IMR-90 (cell line): ENCODE results near the gene BLMH. TPM values are rescaled to one million over a fixed set of nuclear protein-coding genes. Genes with fewer than 3 reads are reported as not detected.

Experiments
- ATAC-seq: fragments of 200-7000 bp; cut with Tn5 transposase; 2 replicates; pipeline ENCODE4 v1.9.1; 2020; ENCODE audit warnings: low read depth, mild to moderate bottlenecking, moderate library complexity
- BruUV-seq: library from RNA; stranded (reverse); fragments of 400-500 nt; replicated peaks from 2 replicates; lab custom pipeline; 2021; lab: Mats Ljungman, UMichigan
- CTCF ChIA-PET: fragments of 300-600 bp; formaldehyde crosslinking; extraction: SDS; loops from one replicate; lab custom pipeline; 2021; ENCODE audit warnings: antibody characterized with exemption; lab: Yijun Ruan, JAX
- POLR2A ChIA-PET: fragments of 300-600 bp; sonication (Branson Sonifier 250); formaldehyde crosslinking; loops from one replicate; lab custom pipeline; 2022; ENCODE audit warnings: antibody characterized with exemption; ENCODE audit not compliant: unreplicated experiment; lab: Charles Lee
- DNase-seq: peaks from one replicate; pipeline ENCODE4 v3.0.0; 2013
- H2AFZ ChIP-seq: replicated peaks from 2 replicates; pipeline ENCODE3; 2013; ENCODE audit warnings: low read length, mild to moderate bottlenecking; ENCODE audit not compliant: poor library complexity
- H2AK5ac ChIP-seq: 2 replicates; pipeline ENCODE4 v1.6.1; 2013; ENCODE audit warnings: low read depth, low read length, inconsistent platforms
- H2AK9ac ChIP-seq: replicated peaks from 2 replicates; pipeline ENCODE3; 2013; ENCODE audit warnings: mild to moderate bottlenecking, low read depth, low read length, moderate library complexity; ENCODE audit not compliant: poor library complexity
- H2BK120ac ChIP-seq: 2 replicates; pipeline ENCODE4 v1.6.1; 2013; ENCODE audit warnings: low read depth, low read length, inconsistent platforms
- H2BK15ac ChIP-seq: 3 replicates; pipeline ENCODE4 v1.6.1; 2013; ENCODE audit warnings: low read depth, low read length, inconsistent platforms
- H2BK20ac ChIP-seq: 2 replicates; pipeline ENCODE4 v1.6.1; 2013; ENCODE audit warnings: low read depth, mild to moderate bottlenecking, inconsistent platforms, low read length, moderate library complexity
- H2BK5ac ChIP-seq: 2 replicates; pipeline ENCODE4 v1.6.1; 2013; ENCODE audit warnings: mild to moderate bottlenecking, low read depth, low read length, inconsistent platforms; ENCODE audit not compliant: poor library complexity, severe bottlenecking
- H3K14ac ChIP-seq: replicated peaks from 2 replicates; pipeline ENCODE4 v1.6.1; 2013; ENCODE audit warnings: low read depth, low read length, inconsistent platforms
- H3K18ac ChIP-seq: 2 replicates; pipeline ENCODE4 v1.6.1; 2013; ENCODE audit warnings: low read depth, low read length, control low read depth
- H3K23ac ChIP-seq: 2 replicates; pipeline ENCODE4 v1.6.1; 2013; ENCODE audit warnings: low read depth, low read length, inconsistent platforms
- H3K27ac ChIP-seq: 2 replicates; pipeline ENCODE4 v1.5.1; 2013; ENCODE audit warnings: mild to moderate bottlenecking, control low read depth, low read length; ENCODE audit not compliant: insufficient read depth
- H3K27me3 ChIP-seq: 2 replicates; pipeline ENCODE4 v1.6.1; 2013; ENCODE audit warnings: low read length; ENCODE audit not compliant: control insufficient read depth, insufficient read depth
- H3K36me3 ChIP-seq: 2 replicates; pipeline ENCODE4 v1.6.1; 2013; ENCODE audit warnings: low read length, mixed read lengths; ENCODE audit not compliant: control insufficient read depth, insufficient read depth
- H3K4ac ChIP-seq: 2 replicates; pipeline ENCODE4 v1.6.1; 2013; ENCODE audit warnings: low read depth, low read length, inconsistent platforms
- H3K4me1 ChIP-seq: 2 replicates; pipeline ENCODE4 v1.6.1; 2013; ENCODE audit warnings: low read length, mixed read lengths; ENCODE audit not compliant: control insufficient read depth, insufficient read depth
- H3K4me2 ChIP-seq: 2 replicates; pipeline ENCODE4 v1.6.1; 2013; ENCODE audit warnings: low read depth, mild to moderate bottlenecking, control low read depth, low read length, moderate library complexity
- H3K4me3 ChIP-seq: 2 replicates; pipeline ENCODE4 v1.5.1; 2013; ENCODE audit warnings: low read depth, mild to moderate bottlenecking, control low read depth, low read length, moderate library complexity; ENCODE audit not compliant: insufficient read depth
- H3K56ac ChIP-seq: 2 replicates; pipeline ENCODE4 v1.6.1; 2013; ENCODE audit warnings: low read length, inconsistent platforms; ENCODE audit not compliant: insufficient read depth; ENCODE audit errors: extremely low read depth
- H3K79me1 ChIP-seq, 2 experiments: 2 replicates each; pipeline ENCODE4 v1.6.1; 2013; ENCODE audit warnings: low read length in 2 of 2, inconsistent platforms in 1 of 2, low read depth in 1 of 2
- H3K9ac ChIP-seq: 2 replicates; pipeline ENCODE4 v1.6.1; 2013; ENCODE audit warnings: low read depth, low read length, control low read depth
- H3K9me1 ChIP-seq: 2 replicates; pipeline ENCODE4 v1.6.1; 2013; ENCODE audit warnings: low read length, inconsistent platforms; ENCODE audit not compliant: insufficient read depth
- H3K9me3 ChIP-seq: 2 replicates; pipeline ENCODE4 v1.6.1; 2013; ENCODE audit warnings: low read length; ENCODE audit not compliant: control insufficient read depth, insufficient read depth
- H4K20me1 ChIP-seq: 2 replicates; pipeline ENCODE4 v1.6.1; 2013; ENCODE audit warnings: low read length, inconsistent platforms; ENCODE audit not compliant: insufficient read depth
- H4K5ac ChIP-seq: 2 replicates; pipeline ENCODE4 v1.6.1; 2013; ENCODE audit warnings: mild to moderate bottlenecking, low read depth, low read length, control low read depth
- H4K8ac ChIP-seq, 2 experiments: 2 replicates each; pipeline ENCODE4 v1.6.1; 2013; ENCODE audit warnings: low read depth in 2 of 2, low read length in 2 of 2, control low read depth in 1 of 2, inconsistent platforms in 1 of 2
- H4K91ac ChIP-seq: 2 replicates; pipeline ENCODE4 v1.6.1; 2013; ENCODE audit warnings: low read depth, low read length, inconsistent platforms; ENCODE audit not compliant: insufficient read depth
- BHLHE40 ChIP-seq: fragments of 150-350 bp; IDR thresholded peaks from 2 replicates; pipeline ENCODE4 v1.6.1; 2016; ENCODE audit warnings: mild to moderate bottlenecking, low read depth, low read length
- CEBPB ChIP-seq: IDR thresholded peaks from 2 replicates; pipeline ENCODE4 v1.6.1; 2012; ENCODE audit warnings: low read depth, low read length, improper control_type of control experiment
- CHD1 ChIP-seq: IDR thresholded peaks from 2 replicates; pipeline ENCODE4 v1.6.1; 2012; ENCODE audit warnings: low read depth, low read length, improper control_type of control experiment
- CTCF ChIP-seq: conservative IDR thresholded peaks from 2 replicates; pipeline ENCODE4 v1.5.1; 2012; ENCODE audit warnings: mild to moderate bottlenecking, low read depth, low read length, improper control_type of control experiment
- ELK1 ChIP-seq: fragments of 150-350 bp; IDR thresholded peaks from 2 replicates; pipeline ENCODE4 v1.6.1; 2016; ENCODE audit warnings: low read depth, mild to moderate bottlenecking, low read length, moderate library complexity, borderline replicate concordance
- FOS ChIP-seq: fragments of 150-350 bp; IDR thresholded peaks from 2 replicates; pipeline ENCODE4 v1.6.1; 2016; ENCODE audit warnings: low read depth, low read length
- MAFK ChIP-seq: IDR thresholded peaks from 2 replicates; pipeline ENCODE4 v1.6.1; 2012; ENCODE audit warnings: low read depth, low read length, improper control_type of control experiment
- MAZ ChIP-seq: IDR thresholded peaks from 2 replicates; pipeline ENCODE4 v1.6.1; 2012; ENCODE audit warnings: low read depth, mild to moderate bottlenecking, low read length, improper control_type of control experiment, moderate library complexity, borderline replicate concordance
- MXI1 ChIP-seq: IDR thresholded peaks from 2 replicates; pipeline ENCODE4 v1.6.1; 2012; ENCODE audit warnings: low read depth, mild to moderate bottlenecking, low read length, moderate library complexity, borderline replicate concordance
- NFE2L2 ChIP-seq: fragments of 150-350 bp; IDR thresholded peaks from 2 replicates; pipeline ENCODE4 v1.6.1; 2016; ENCODE audit warnings: low read depth, mild to moderate bottlenecking, low read length
- POLR2A ChIP-seq: IDR thresholded peaks from 2 replicates; pipeline ENCODE4 v1.6.1; 2012; ENCODE audit warnings: mild to moderate bottlenecking, low read depth, low read length
- RAD21 ChIP-seq: IDR thresholded peaks from 2 replicates; pipeline ENCODE4 v1.6.1; 2012; ENCODE audit warnings: low read length, improper control_type of control experiment
- RCOR1 ChIP-seq: IDR thresholded peaks from 2 replicates; pipeline ENCODE4 v1.6.1; 2012; ENCODE audit warnings: mild to moderate bottlenecking, low read length, improper control_type of control experiment; ENCODE audit not compliant: insufficient replicate concordance
- RFX5 ChIP-seq: IDR thresholded peaks from 2 replicates; pipeline ENCODE4 v1.8.0; 2012; ENCODE audit warnings: low read depth, mild to moderate bottlenecking, low read length, moderate library complexity
- SMC3 ChIP-seq: fragments of 150-350 bp; IDR thresholded peaks from 2 replicates; pipeline ENCODE4 v1.6.1; 2016; ENCODE audit warnings: low read depth, mild to moderate bottlenecking, antibody characterized with exemption, low read length, moderate library complexity
- WGBS, 2 experiments: methylation state at CpG; one replicate each; pipeline versions ENCODE4 v1.1.5 to v1.1.7; 2013; ENCODE audit warnings: missing lambda C conversion rate in 2 of 2; ENCODE audit not compliant: insufficient read length in 1 of 2; ENCODE audit errors: extremely low coverage in 2 of 2; 5-methylcytosine and 5-hydroxymethylcytosine counted together
- dilution Hi-C: fragments of 300-500 bp; cut with HindIII; formaldehyde crosslinking; loops from one replicate; pipeline ENCODE4 v1.14.3; 2018; ENCODE audit warnings: low sequenced_read_pairs; ENCODE audit not compliant: unreplicated experiment
- in situ Hi-C: fragments of 300-500 bp; cut with MboI; formaldehyde crosslinking; loops from 3 replicates; pipeline ENCODE4 v1.14.3; 2019; ENCODE audit warnings: low sequenced_read_pairs, inconsistent platforms, mixed read lengths
- intact Hi-C: fragments of 100-400 bp; cut with micrococcal nuclease; formaldehyde crosslinking; loops from 2 replicates; pipeline ENCODE4 v1.10.0; 2022
- polyA plus RNA-seq, 3 experiments: library from polyadenylated mRNA; depleted of rRNA; stranded (reverse); fragments of >200 nt; gene quantifications; 2 replicates each; pipeline ENCODE4 v1.2.3, GENCODE V29; 2012; ENCODE audit warnings: low replicate concordance in 1 of 3
- total RNA-seq: library from RNA; depleted of rRNA; stranded (reverse); fragments of >200 nt; gene quantifications from 2 replicates; pipeline ENCODE4 v1.2.3, GENCODE V29; 2012
- TF ChIP-seq, protein P1 (sequence below): fragments of 150-350 bp; IDR thresholded peaks from 2 replicates; pipeline ENCODE4 v1.6.1; 2017; ENCODE audit warnings: mild to moderate bottlenecking, antibody characterized with exemption, low read length, low read depth

The BLMH gene
- total and polyA plus RNA-seq, 2 of the 4 experiments (the other 2 are of a cell fraction) = 17.3 to 20.8 TPM

GRCh38 chr17:30199600-30199999, 92.1 kb downstream of the BLMH start:
- WGBS, 2 experiments = no CpG with 5 or more reads among the region's 5 CpGs
- dilution Hi-C loops = no loop called here
- BruUV-seq = no TSS peak
- Histone ChIP-seq H3K27me3 (peaks cover 8% of the 10 kb centered on the region), H2AK5ac (no peak overlapping the region), H2BK20ac (no peak overlapping the region), H3K14ac (no peak overlapping the region), H3K4me1 (no peaks in the 10 kb centered on the region), H3K18ac (no peak overlapping the region), H4K91ac (no peak overlapping the region), H4K20me1 (no peaks in the 10 kb centered on the region), H2AK9ac (no peak overlapping the region), H3K23ac (no peak overlapping the region), H2BK15ac (no peak overlapping the region), H3K9me3 (no peaks in the 10 kb centered on the region), H2BK120ac (no peak overlapping the region), H3K4me3 (no peak overlapping the region), H4K8ac (no peak overlapping the region), H2AFZ (no peak overlapping the region), H3K36me3 (no peaks in the 10 kb centered on the region), H2BK5ac (no peak overlapping the region), H3K4me2 (no peak overlapping the region), H3K27ac (no peak overlapping the region), H4K5ac (no peak overlapping the region), H3K9ac (no peak overlapping the region), H3K4ac (no peak overlapping the region), H3K9me1 (no peaks in the 10 kb centered on the region), H3K79me1 (no peaks in the 10 kb centered on the region), H3K56ac (no peak overlapping the region)
- TF ChIP-seq RFX5 (no peak), ELK1 (no peak), CHD1 (no peak), RCOR1 (no peak), BHLHE40 (no peak), NFE2L2 (no peak), MAFK (no peak), MXI1 (no peak), FOS (no peak), CEBPB (no peak), SMC3 (no peak), CTCF (no peak), POLR2A (no peak), MAZ (no peak), RAD21 (no peak)
- TF ChIP-seq, protein P1, sequence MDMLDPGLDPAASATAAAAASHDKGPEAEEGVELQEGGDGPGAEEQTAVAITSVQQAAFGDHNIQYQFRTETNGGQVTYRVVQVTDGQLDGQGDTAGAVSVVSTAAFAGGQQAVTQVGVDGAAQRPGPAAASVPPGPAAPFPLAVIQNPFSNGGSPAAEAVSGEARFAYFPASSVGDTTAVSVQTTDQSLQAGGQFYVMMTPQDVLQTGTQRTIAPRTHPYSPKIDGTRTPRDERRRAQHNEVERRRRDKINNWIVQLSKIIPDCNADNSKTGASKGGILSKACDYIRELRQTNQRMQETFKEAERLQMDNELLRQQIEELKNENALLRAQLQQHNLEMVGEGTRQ = no peak
- in situ Hi-C loops = no loop called here
- no peak for ATAC-seq
- DNase-seq = peak; percentile 34
- ChIA-PET CTCF (interaction anchor here (0.6 kb wide), 1 partner anchor 200 kb away, joined by 6 read pairs; no protein-coding TSS in a partner anchor), POLR2A (no interaction called here)
- intact Hi-C loops = no loop called here
